ENCODE results near the gene C1QB.

The C1QB gene, protein sequence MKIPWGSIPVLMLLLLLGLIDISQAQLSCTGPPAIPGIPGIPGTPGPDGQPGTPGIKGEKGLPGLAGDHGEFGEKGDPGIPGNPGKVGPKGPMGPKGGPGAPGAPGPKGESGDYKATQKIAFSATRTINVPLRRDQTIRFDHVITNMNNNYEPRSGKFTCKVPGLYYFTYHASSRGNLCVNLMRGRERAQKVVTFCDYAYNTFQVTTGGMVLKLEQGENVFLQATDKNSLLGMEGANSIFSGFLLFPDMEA

DNA sequence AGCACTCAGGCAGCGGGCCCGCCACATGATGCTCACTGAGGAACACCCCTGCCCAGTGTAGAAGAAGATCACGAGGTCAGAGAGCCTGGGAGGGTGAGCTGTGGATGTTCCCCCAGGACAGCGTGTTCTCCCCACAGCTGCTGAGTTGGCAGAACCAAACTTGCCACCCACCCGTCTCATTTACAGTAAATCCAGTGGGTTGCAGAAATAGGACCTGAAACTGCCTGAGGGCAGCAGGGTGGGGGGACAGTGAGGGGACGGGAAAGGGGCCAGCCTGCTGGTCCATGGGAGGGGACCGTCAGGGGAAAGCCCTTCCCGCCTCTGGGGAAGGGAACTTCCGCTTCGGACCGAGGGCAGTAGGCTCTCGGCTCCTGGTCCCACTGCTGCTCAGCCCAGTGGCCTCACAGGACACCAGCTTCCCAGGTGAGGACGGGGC, at the start of gene C1QB:
C1QB (plus strand) TSS at position 356 of the 436 bp plus-strand sequence. CDS start 6,227 bp downstream, outside the sequence.
- DNase-seq (ENCODE audit: low read depth, low spot score): no peak
- H3K4me3 ChIP-seq (ENCODE audit: low read depth, low read length): no peak within 1 kb of the TSS
- TF ChIP-seq, protein P1, sequence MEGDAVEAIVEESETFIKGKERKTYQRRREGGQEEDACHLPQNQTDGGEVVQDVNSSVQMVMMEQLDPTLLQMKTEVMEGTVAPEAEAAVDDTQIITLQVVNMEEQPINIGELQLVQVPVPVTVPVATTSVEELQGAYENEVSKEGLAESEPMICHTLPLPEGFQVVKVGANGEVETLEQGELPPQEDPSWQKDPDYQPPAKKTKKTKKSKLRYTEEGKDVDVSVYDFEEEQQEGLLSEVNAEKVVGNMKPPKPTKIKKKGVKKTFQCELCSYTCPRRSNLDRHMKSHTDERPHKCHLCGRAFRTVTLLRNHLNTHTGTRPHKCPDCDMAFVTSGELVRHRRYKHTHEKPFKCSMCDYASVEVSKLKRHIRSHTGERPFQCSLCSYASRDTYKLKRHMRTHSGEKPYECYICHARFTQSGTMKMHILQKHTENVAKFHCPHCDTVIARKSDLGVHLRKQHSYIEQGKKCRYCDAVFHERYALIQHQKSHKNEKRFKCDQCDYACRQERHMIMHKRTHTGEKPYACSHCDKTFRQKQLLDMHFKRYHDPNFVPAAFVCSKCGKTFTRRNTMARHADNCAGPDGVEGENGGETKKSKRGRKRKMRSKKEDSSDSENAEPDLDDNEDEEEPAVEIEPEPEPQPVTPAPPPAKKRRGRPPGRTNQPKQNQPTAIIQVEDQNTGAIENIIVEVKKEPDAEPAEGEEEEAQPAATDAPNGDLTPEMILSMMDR (IDR thresholded peaks at IDR 0.05; ENCODE audit: insufficient read depth, low read length, missing control alignments): no peak
- ChIA-PET CTCF (interaction anchor here (0.9 to 5.4 kb wide), 3 partner anchors 11 to 232 kb away, joined by 3 to 30 read pairs (median 3); no protein-coding TSS in a partner anchor), POLR2A (no interaction called here)

DNA sequence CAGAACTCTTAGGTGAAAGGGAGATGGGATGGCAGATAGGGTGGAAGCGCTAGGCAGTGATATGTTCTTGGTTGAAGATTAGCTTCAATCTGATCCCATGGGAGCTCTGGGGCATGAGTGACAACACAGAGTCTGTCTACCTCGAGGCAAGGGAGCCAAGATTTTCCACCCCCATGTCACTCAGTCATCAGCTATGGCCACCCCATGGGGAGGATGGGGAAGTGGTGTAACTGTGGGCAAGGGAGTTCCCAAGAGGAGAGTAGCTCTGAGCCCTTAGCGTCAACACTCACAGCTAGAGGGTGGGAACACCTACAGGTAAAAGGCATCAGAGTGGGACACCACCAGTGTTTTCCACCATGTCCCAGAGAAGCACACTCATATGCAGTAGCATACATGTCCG, 46.9 kb upstream of the C1QB start:
- DNase-seq (ENCODE audit: low read depth, low spot score): no peak
- POLR2A ChIA-PET: no interaction called here
- TF ChIP-seq, protein P1 (IDR thresholded peaks at IDR 0.05; ENCODE audit: insufficient read depth, low read length, missing control alignments): no peak
- no peak overlapping the region for H3K4me3 ChIP-seq (ENCODE audit: low read depth, low read length)
- CTCF ChIA-PET: interaction anchor here (1.1 to 1.5 kb wide), 2 partner anchors 35 to 190 kb away, joined by 3 to 4 read pairs; no protein-coding TSS in a partner anchor

DNA sequence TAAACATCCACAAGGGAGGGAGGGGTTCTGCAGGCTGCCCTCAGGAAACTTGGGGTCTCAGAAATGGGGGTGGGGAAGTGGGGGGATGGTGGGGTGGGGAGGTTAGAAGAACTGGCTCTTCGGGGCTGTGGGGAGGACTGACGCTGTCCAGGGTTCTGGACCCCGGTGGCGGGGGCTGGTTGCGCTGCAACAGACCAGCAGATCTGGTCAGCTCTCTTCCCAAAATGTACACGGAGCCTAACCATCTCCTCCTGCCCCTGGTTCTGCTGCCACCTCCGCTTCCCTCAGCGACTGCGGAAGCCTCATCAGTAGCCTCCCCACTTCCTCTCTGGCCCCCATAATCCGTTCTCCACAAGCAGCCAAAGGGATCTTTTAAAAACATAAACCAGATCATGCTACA, 45.9 kb upstream of the C1QB start:
- DNase-seq (ENCODE audit: low read depth, low spot score): no peak
- CTCF ChIA-PET: interaction anchor here (1.1 kb wide), 1 partner anchor 191 kb away, joined by 3 read pairs; no protein-coding TSS in a partner anchor
- no peak overlapping the region for H3K4me3 ChIP-seq (ENCODE audit: low read depth, low read length)
- POLR2A ChIA-PET: no interaction called here
- TF ChIP-seq, protein P1 (IDR thresholded peaks at IDR 0.05; ENCODE audit: insufficient read depth, low read length, missing control alignments): no peak

DNA sequence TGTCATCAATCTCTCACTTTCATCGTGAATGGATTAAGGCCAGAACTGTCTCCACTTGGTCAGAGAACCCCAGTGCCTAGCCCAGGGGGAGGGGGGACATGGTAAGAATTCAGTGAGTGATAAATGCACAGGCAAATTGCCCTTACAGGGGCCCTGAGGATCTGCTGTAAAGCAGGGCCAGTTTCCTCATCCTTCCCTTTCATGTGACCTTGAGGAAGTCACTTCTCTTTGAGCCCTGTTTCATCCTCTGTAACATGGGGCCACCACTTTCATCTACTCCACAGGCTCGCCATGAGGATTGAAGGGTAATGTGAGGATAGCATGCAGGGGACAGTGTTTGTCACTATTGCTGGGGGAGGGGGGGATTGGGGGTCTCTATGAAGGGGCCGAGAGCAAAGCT, 44.7 kb upstream of the C1QB start:
- DNase-seq (ENCODE audit: low read depth, low spot score): no peak
- POLR2A ChIA-PET: no interaction called here

DNA sequence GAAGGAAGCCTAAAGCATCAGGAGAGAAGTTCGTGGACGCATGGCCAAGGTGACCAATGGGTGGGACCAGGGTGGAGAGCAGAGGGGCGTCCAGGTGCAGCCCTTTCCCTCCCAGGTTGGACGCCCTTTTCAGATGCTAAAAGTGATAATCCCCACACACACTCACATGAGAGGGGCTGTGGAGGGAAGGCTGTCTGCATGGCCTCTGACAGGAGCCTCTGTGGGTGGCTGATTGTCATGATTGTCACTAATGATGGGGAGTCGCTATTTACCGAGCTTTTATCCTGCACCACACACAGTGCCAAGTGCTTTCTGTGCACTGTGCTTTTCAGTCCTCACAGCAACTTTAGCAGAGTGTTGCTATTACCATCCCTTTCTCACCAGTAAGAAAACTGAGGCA, 43.7 kb upstream of the C1QB start:
- CTCF ChIA-PET: no interaction called here
- no peak for DNase-seq (ENCODE audit: low read depth, low spot score)
- POLR2A ChIA-PET: no interaction called here
- TF ChIP-seq, protein P1 (IDR thresholded peaks at IDR 0.05; ENCODE audit: insufficient read depth, low read length, missing control alignments): no peak
- H3K4me3 ChIP-seq (ENCODE audit: low read depth, low read length): no peak overlapping the region

More for the DNA sequence above, 44.7 kb upstream of the C1QB start:
- TF ChIP-seq, protein P1 (IDR thresholded peaks at IDR 0.05; ENCODE audit: insufficient read depth, low read length, missing control alignments): no peak
- CTCF ChIA-PET: interaction anchor here (1.4 kb wide), 1 partner anchor 34 kb away, joined by 4 read pairs; no protein-coding TSS in a partner anchor
- H3K4me3 ChIP-seq (ENCODE audit: low read depth, low read length): no peak overlapping the region

DNA sequence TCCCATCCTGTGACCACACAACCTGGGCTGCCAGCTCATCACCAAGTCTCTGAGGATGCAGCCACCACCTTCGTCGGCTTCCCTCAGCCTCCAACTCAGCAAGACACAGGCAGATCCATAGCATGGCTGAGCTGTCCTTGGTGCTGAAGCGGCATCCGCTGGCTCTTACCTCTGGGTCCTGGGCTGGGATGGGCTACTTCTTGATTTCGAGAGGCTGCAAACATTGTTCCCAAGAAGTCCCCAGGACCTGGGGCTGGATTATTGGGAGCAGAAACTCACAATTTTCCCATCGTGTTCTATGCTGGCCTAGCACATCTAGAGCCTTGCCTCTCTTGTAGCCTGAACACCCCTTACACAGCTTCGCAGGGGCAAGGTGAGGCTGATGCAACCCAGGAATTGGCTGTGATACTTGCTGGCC, 41.5 kb upstream of the C1QB start:
- POLR2A ChIA-PET: no interaction called here
- H3K4me3 ChIP-seq (ENCODE audit: low read depth, low read length): no peak overlapping the region
- CTCF ChIA-PET: interaction anchor here (1.0 kb wide), 1 partner anchor 191 kb away, joined by 4 read pairs; no protein-coding TSS in a partner anchor
- DNase-seq (ENCODE audit: low read depth, low spot score): peak; percentile 5
- TF ChIP-seq, protein P1 (IDR thresholded peaks at IDR 0.05; ENCODE audit: insufficient read depth, low read length, missing control alignments): no peak
